ENCODE data around the gene DNAJB6.

Gene DNAJB6

DNA sequence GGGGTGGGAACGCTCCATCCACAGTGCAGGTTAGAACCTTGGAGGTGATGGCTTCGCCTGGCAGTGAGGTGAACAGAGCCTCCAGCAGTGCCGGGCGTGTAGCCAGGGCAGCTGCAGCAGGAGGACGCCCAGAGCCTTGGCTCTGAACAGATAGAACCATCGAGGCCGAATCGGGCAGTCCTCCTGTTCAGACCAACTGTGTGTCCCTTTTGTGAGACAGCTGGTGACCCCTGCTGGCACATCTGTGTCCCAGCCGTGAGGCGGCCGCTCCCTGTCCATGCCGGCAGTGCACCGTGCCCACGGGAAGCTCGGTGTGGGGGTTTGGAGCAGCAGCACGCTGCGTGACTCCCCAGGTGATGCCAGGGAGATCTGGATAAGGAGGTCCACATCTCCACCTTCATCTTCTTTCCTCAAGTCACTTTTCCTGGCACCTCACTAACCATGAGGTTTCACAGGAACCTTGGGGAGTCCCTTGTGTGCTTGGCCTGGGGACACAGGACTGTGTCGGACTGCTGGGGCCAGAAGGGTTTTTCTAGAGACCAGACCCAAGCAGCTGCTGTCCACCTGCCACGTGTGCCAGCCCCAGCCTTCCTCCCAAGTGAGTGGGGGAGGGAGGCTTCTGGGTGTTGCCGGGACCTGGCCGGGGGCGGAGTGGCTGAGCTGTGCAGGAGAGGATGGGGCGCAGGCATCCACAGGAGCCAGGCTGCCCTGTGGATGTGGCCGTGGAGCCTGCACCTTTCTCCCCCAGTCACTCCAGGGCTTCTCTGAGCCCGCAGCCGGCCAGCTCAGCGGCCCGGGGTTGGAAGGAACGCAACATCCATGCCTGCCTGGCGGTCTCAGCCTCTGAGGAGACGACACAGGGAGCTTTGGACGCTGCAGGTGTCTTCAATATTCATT is 69.4 kb downstream of the DNAJB6 start:
- DNase-seq (ENCODE audit: low spot score in 2 of 2) (no peak), ATAC-seq (replicated peaks; ENCODE audit: extremely low read depth, poor library complexity, severe bottlenecking) (no peak)
- no peak overlapping the region for H3K27ac Mint-ChIP-seq (ENCODE audit: low read depth)
- no peaks in the 10 kb centered on the region for H3K9me3 Mint-ChIP-seq
- no peak overlapping the region for H3K4me3 Mint-ChIP-seq
- H3K4me1 Mint-ChIP-seq, result no peaks in the 10 kb centered on the region
- peaks cover 8% of the 10 kb centered on the region for H3K36me3 Mint-ChIP-seq (ENCODE audit: insufficient read depth)
- H3K27me3 Mint-ChIP-seq, result no peaks in the 10 kb centered on the region

DNA sequence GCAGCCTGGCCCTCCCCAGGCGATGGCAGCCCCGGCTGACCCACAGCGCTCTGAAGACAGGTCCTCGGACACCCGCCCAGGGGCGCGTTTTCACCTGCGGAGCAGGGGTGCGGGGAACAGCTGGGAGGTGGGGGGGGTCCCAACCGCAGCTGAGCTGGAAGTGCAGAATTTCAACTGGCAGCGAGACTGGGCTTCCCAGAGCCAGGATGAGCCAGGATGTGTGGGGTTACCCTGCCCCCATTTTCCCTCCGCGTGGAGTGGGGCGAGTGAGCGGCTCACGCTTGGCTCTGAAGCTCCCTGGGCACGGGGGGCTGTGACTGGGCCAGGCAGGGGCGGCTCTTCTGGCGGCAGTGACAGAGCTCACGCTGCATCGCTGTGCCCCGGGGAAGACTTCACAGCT is 70.2 kb downstream of the DNAJB6 start:
- Mint-ChIP-seq H3K9me3 (no peaks in the 10 kb centered on the region), H3K36me3 (ENCODE audit: insufficient read depth) (peaks cover 6% of the 10 kb centered on the region), H3K4me1 (peaks cover 8% of the 10 kb centered on the region), H3K4me3 (no peak overlapping the region), H3K27me3 (no peaks in the 10 kb centered on the region), H3K27ac (ENCODE audit: low read depth) (no peak overlapping the region)
- no peak for ATAC-seq (replicated peaks; ENCODE audit: extremely low read depth, poor library complexity, severe bottlenecking)
- DNase-seq (ENCODE audit: low spot score in 2 of 2), result no peak

- H3K9me3 Mint-ChIP-seq, result no peaks in the 10 kb centered on the region
- peaks cover 6% of the 10 kb centered on the region for H3K36me3 Mint-ChIP-seq (ENCODE audit: insufficient read depth)
- no peaks in the 10 kb centered on the region for H3K27me3 Mint-ChIP-seq
- no peak for DNase-seq (ENCODE audit: low spot score in 2 of 2)
- H3K4me1 Mint-ChIP-seq, result peaks cover 11% of the 10 kb centered on the region
- ATAC-seq (replicated peaks; ENCODE audit: extremely low read depth, poor library complexity, severe bottlenecking), result no peak
- H3K4me3 Mint-ChIP-seq, result no peak overlapping the region
- H3K27ac Mint-ChIP-seq (ENCODE audit: low read depth), result no peak overlapping the region
Observed at GRCh38 chr7:157407512-157408257, 70.9 kb downstream of the DNAJB6 start.

DNA sequence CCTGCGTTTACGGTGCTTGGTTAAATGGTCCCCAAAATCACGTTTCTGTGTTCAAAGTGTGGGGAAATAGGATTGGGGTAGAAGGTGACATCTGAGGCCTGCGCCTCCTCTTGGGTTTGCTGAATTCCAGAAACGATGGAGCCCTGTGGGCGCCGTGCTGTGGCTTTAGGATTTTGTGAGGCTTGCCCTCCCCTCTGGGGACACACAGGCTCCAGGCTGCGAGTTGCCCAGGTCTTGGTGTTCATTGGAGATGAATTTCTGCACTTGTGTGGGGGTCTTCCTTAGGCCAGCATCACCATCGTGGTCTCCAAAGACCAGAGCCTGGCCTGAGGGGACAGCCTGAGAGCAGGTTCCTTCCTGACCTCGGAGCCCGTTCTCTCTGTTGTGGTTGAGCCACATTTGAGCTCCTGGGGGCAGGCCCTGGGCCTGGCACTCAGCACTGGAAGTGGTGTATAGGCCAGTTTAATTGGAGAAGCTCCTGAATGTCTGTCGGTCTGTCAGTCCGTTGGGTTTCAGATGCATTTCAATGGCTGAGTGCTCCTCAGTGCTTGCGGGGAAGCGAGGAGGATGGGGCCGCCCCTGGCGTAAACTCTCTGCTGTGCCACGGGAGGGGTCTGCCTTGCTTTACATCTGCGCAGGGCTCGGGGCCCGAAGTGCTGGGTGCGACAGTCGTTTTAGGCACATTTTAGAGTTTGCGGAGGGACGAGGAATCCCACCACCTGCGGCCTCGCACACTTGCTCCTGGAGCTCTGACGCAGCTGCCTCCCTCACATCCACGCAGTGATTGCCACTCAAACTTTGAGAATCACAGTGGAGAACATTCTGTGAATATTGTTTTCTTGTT is 71.7 kb downstream of the DNAJB6 start:
- no peak for ATAC-seq (replicated peaks; ENCODE audit: extremely low read depth, poor library complexity, severe bottlenecking)
- H3K27me3 Mint-ChIP-seq, result no peaks in the 10 kb centered on the region
- peaks cover 11% of the 10 kb centered on the region for H3K4me1 Mint-ChIP-seq
- H3K27ac Mint-ChIP-seq (ENCODE audit: low read depth), result peak overlapping the region; percentile 8
- H3K9me3 Mint-ChIP-seq, result no peaks in the 10 kb centered on the region
- H3K36me3 Mint-ChIP-seq (ENCODE audit: insufficient read depth), result peaks cover 3% of the 10 kb centered on the region
- no peak for DNase-seq (ENCODE audit: low spot score in 2 of 2)
- no peak overlapping the region for H3K4me3 Mint-ChIP-seq

DNA sequence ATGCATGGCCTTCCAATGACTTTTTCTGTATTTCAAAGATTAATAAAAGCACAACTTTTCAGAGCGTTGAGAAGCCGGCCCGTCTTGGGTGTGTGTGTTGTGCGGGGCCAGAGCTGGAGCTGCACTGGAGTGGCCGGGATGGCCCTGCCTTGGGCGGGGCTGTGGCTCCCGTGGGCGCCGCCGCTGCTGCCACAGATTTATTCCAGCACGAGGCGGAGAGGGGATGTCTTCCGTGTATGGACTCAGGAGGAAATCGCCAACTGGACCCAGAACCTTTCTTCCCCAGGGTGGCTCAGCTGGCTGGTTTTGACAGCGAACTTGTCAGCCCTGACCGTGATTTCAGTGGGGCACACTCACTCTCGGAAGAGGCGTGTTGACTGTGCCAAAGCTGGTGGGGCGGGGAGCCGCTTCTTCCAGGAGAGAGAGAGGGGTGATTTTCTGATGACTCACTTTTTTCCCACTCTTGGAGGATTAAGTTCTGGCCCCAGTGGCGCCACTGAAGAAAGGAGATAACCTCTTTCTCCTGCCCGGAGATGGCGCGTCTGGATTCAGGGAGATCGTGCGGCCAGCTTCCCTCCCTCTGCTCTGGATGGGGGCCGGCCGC is 72.4 kb downstream of the DNAJB6 start:
- Mint-ChIP-seq H3K27ac (ENCODE audit: low read depth) (peak overlapping the region; percentile 8), H3K4me1 (peaks cover 11% of the 10 kb centered on the region), H3K36me3 (ENCODE audit: insufficient read depth) (peaks cover 3% of the 10 kb centered on the region), H3K9me3 (no peaks in the 10 kb centered on the region), H3K4me3 (no peak overlapping the region), H3K27me3 (no peaks in the 10 kb centered on the region)
- ATAC-seq (replicated peaks; ENCODE audit: extremely low read depth, poor library complexity, severe bottlenecking), result no peak
- no peak for DNase-seq (ENCODE audit: low spot score in 2 of 2)

DNA sequence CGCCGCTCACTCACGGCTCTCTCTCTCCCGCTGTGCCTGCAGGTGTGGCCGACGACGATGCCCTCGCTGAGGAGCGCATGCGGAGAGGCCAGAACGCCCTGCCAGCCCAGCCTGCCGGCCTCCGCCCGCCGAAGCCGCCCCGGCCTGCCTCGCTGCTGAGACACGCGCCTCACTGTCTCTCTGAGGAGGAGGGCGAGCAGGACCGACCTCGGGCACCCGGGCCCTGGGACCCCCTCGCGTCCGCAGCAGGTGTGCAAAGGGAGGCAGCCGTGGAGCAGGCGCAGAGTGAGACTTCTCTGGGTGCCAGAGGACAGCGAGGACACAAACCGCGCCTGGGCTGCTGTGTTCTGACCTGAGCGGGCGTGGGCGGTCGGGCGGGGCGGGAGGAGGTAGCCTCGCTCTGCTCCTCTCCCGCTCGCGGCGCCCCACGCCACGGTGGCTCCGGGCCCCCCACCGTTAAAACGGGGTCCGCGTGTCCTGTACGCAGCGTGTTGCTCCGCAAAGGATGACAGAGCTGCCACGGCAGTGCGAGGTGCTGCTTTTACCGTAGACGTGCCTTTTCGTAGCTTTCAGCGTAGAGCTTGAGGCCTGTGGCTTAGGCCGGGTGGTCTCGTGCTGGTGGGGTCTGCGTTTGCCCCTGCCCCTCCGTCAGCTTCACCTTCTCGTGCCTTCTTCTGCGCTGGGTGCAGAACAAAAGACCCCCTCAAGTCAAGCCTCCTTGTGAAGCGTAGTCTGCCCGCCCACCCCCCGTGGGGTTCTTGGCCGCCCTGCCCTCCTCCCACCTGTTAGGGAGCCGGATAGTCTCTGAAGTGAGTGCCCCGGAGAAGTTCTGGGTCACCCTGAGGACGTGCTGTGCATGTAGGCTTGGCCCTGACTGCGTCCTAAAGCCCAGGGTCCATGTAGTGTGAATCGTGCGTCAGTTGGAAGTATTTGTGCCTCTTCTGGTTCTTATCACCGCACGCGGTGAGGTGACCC is 73.2 kb downstream of the DNAJB6 start:
- Mint-ChIP-seq H3K27me3 (no peaks in the 10 kb centered on the region), H3K4me3 (no peak overlapping the region), H3K4me1 (peaks cover 11% of the 10 kb centered on the region), H3K9me3 (no peaks in the 10 kb centered on the region), H3K27ac (ENCODE audit: low read depth) (no peak overlapping the region), H3K36me3 (ENCODE audit: insufficient read depth) (peaks cover 5% of the 10 kb centered on the region)
- ATAC-seq (replicated peaks; ENCODE audit: extremely low read depth, poor library complexity, severe bottlenecking) (no peak), DNase-seq (ENCODE audit: low spot score in 2 of 2) (no peak)

DNA sequence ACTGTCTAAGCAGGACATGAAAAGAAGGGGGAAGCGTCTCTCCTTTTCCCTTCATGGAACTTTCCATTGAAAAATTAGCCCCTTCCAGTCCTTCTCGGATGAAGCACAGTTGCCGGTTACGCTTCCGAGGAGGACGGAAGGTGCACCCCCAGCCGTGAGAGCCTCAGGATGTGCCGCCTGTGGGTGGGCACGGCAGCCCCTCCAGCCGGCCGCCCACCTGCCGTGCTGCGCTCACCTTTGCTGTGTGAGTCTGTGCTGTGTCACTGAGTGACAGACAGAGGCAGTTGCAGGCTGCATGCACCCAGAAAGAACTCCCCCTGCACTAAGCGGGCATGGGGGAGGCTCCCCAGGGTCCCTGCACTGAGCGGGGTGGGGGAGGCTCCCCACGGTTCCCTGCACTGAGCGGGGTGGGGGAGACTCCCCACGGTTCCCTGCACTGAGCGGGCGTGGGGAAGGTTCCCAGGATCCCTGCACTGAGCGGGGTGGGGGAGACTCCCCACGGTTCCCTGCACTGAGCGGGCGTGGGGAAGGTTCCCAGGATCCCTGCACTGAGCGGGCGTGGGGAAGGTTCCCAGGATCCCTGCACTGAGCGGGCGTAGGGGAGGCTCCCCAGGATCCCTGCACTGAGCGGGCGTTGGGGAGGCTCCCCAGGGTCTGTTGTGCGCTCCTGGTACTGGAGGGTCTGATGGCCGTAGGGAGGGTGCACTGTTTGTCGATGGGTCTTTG is 74.2 kb downstream of the DNAJB6 start:
- no peak for ATAC-seq (replicated peaks; ENCODE audit: extremely low read depth, poor library complexity, severe bottlenecking)
- H3K27me3 Mint-ChIP-seq, result no peaks in the 10 kb centered on the region
- H3K4me1 Mint-ChIP-seq, result peaks cover 11% of the 10 kb centered on the region
- no peaks in the 10 kb centered on the region for H3K9me3 Mint-ChIP-seq
- H3K27ac Mint-ChIP-seq (ENCODE audit: low read depth), result peak overlapping the region; percentile 91
- DNase-seq (ENCODE audit: low spot score in 2 of 2), result no peak
- H3K36me3 Mint-ChIP-seq (ENCODE audit: insufficient read depth), result peaks cover 5% of the 10 kb centered on the region
- peak overlapping the region; percentile 62 for H3K4me3 Mint-ChIP-seq

GRCh38 chr7:157411580-157411979 is 74.8 kb downstream of the DNAJB6 start:
- ATAC-seq (replicated peaks; ENCODE audit: extremely low read depth, poor library complexity, severe bottlenecking), result peak; percentile 81
- Mint-ChIP-seq H3K27ac (ENCODE audit: low read depth) (peak overlapping the region; percentile 91), H3K9me3 (no peaks in the 10 kb centered on the region), H3K27me3 (no peaks in the 10 kb centered on the region), H3K4me3 (peak overlapping the region; percentile 62), H3K36me3 (ENCODE audit: insufficient read depth) (peaks cover 5% of the 10 kb centered on the region), H3K4me1 (peaks cover 11% of the 10 kb centered on the region)
- peak; percentile 33 to 48 for DNase-seq (ENCODE audit: low spot score in 2 of 2)

- ATAC-seq (replicated peaks; ENCODE audit: extremely low read depth, poor library complexity, severe bottlenecking) (peak; percentile 78), DNase-seq (ENCODE audit: low spot score in 2 of 2) (peak in 1 of 2 donors; percentile 40)
- H3K4me1 Mint-ChIP-seq, result peaks cover 11% of the 10 kb centered on the region
- H3K36me3 Mint-ChIP-seq (ENCODE audit: insufficient read depth), result peaks cover 7% of the 10 kb centered on the region
- no peaks in the 10 kb centered on the region for H3K9me3 Mint-ChIP-seq
- H3K27me3 Mint-ChIP-seq, result no peaks in the 10 kb centered on the region
- H3K27ac Mint-ChIP-seq (ENCODE audit: low read depth), result peak overlapping the region; percentile 91
- peak overlapping the region; percentile 62 for H3K4me3 Mint-ChIP-seq
Observed at GRCh38 chr7:157412021-157412443, 75.2 kb downstream of the DNAJB6 start.

- DNase-seq (ENCODE audit: low spot score in 2 of 2) (no peak), ATAC-seq (replicated peaks; ENCODE audit: extremely low read depth, poor library complexity, severe bottlenecking) (no peak)
- no peaks in the 10 kb centered on the region for H3K9me3 Mint-ChIP-seq
- H3K27ac Mint-ChIP-seq (ENCODE audit: low read depth), result no peak overlapping the region
- peaks cover 11% of the 10 kb centered on the region for H3K4me1 Mint-ChIP-seq
- H3K4me3 Mint-ChIP-seq, result peak overlapping the region; percentile 62
- peaks cover 9% of the 10 kb centered on the region for H3K36me3 Mint-ChIP-seq (ENCODE audit: insufficient read depth)
- H3K27me3 Mint-ChIP-seq, result no peaks in the 10 kb centered on the region
Observed at GRCh38 chr7:157412491-157413180, 75.8 kb downstream of the DNAJB6 start.

Data from central memory CD8-positive, alpha-beta T cell (primary cell).